Amygdala (tissue), 56 donors: ENCODE data around the gene TSPO2.
A peak's percentile ranks its signal among the peaks of the same experiment; 100 is the strongest.

Source experiments
- DNase-seq, 56 donors: peaks; one replicate each; lab custom pipeline; 2025; lab: John Stamatoyannopoulos, UW

TSPO2 gene

GRCh38 chr6:41073203-41073967 is 31.1 kb downstream of the TSPO2 start:
- DNase-seq: peak in 50 of 56 donors; percentile 12 to 74 (median 52)

GRCh38 chr6:41073968-41074691 is 31.9 kb downstream of the TSPO2 start:
- DNase-seq: no peak

GRCh38 chr6:41074692-41075436 is 32.6 kb downstream of the TSPO2 start:
- DNase-seq: no peak

GRCh38 chr6:41075651-41076626 is 33.7 kb downstream of the TSPO2 start:
- DNase-seq: no peak

- DNase-seq: no peak
Measured at GRCh38 chr6:41077536-41077935, 35.3 kb downstream of the TSPO2 start.

GRCh38 chr6:41078101-41078500 is 35.8 kb downstream of the TSPO2 start:
- no peak for DNase-seq

- no peak for DNase-seq
Measured at GRCh38 chr6:41079080-41079479, 36.8 kb downstream of the TSPO2 start.

- DNase-seq: no peak
Measured at GRCh38 chr6:41080621-41081020, 38.4 kb downstream of the TSPO2 start.

- DNase-seq: no peak
Measured at GRCh38 chr6:41083072-41083471, 40.8 kb downstream of the TSPO2 start.

- no peak for DNase-seq
Measured at GRCh38 chr6:41085182-41085581, 42.9 kb downstream of the TSPO2 start.

GRCh38 chr6:41088451-41088850 is 46.2 kb downstream of the TSPO2 start:
- DNase-seq: no peak

GRCh38 chr6:41090841-41091761 is 48.8 kb downstream of the TSPO2 start:
- DNase-seq: no peak

GRCh38 chr6:41092421-41093140 is 50.3 kb downstream of the TSPO2 start:
- DNase-seq: no peak

GRCh38 chr6:41093729-41094128 is 51.5 kb downstream of the TSPO2 start:
- no peak for DNase-seq
